ENCODE results near the gene SLC2A4RG. TPM values are rescaled to one million over a fixed set of nuclear protein-coding genes. Genes with fewer than 3 reads are reported as not detected.

The SLC2A4RG gene
- total and polyA plus RNA-seq, 2 of the 13 experiments (the other 11 are each of a cell fraction or from before 2014, with no cell fraction given), result 91.4 to 95.9 TPM

DNA sequence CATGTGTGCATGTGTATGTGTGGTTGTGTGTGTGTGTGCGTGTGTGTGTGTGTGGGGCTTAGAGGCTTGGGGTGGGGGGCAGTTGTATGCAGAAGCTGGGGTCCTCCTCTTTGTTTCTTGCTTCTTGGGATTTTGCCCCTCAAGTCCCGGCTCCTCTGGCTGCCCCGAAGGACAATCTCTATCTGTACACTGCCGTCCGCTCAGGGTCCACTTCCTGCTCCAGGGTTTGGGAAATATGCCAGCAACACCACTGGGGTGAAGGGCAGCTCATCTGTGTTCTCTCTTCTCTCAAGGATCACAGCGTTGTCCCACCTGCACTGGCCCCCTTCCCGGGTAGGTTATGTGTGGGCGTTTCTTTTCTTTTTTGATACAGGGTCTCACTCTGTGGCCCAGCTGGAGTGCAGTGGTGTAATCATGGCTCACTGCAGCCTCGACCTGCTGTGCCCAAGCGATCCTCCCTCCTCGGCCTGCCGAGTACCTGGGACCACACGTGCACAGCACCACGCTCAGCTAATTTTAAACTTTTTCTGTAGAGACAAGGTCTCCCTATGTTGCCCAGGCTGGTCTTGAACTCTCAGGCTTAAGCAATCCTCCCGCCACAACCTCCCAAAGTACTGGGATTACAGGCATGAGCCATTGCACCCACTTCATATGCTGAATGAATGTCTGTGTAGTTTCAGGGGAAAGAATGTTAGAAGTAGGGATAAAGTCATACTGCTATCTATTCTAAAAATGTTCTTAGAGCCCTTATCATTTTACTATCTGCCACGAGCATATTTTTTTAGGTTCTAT, 25.7 kb downstream of the SLC2A4RG start (continued):
- TF ChIP-seq ZNF460 (CRISPR knock-in tag; IDR thresholded peaks at IDR 0.05; ENCODE audit: borderline replicate concordance) (no peak), RARG (CRISPR knock-in tag; IDR thresholded peaks at IDR 0.05; ENCODE audit: low read depth) (no peak), KDM1A (CRISPR knock-in tag; IDR thresholded peaks at IDR 0.05) (no peak), ZNF557 (CRISPR knock-in tag; IDR thresholded peaks at IDR 0.05) (no peak), HOXA3 (CRISPR knock-in tag; IDR thresholded peaks at IDR 0.05) (peak; percentile 69; the same call in 1 of the 2 replicates), ZNF547 (CRISPR knock-in tag; IDR thresholded peaks at IDR 0.05) (no peak), ZNF124 (CRISPR knock-in tag; IDR thresholded peaks at IDR 0.05) (no peak), ZNF782 (CRISPR knock-in tag; IDR thresholded peaks at IDR 0.05; ENCODE audit: borderline replicate concordance) (no peak), ARHGAP35 (CRISPR knock-in tag; IDR thresholded peaks at IDR 0.05; ENCODE audit: borderline replicate concordance) (no peak), RAD21 (CRISPR knock-in tag; IDR thresholded peaks at IDR 0.05) (peak; percentile 34; the same call in 1 of the 2 replicates), ZFX (CRISPR knock-in tag; IDR thresholded peaks at IDR 0.05; ENCODE audit: low read depth) (peak; percentile 60), RBM22 (optimal IDR thresholded peaks at IDR 0.05; ENCODE audit: low read length) (no peak), ZKSCAN1 (IDR thresholded peaks at IDR 0.05; ENCODE audit: low read length) (no peak), ATM (IDR thresholded peaks at IDR 0.05; ENCODE audit: borderline replicate concordance) (no peak), HHEX (CRISPR knock-in tag; IDR thresholded peaks at IDR 0.05) (no peak), ZFAT (CRISPR knock-in tag; conservative IDR thresholded peaks at IDR 0.05) (no peak), TRIM24 (CRISPR knock-in tag; IDR thresholded peaks at IDR 0.05) (no peak), SRSF1 (optimal IDR thresholded peaks at IDR 0.05; ENCODE audit: low read depth, low read length) (no peak), BRD4 (CRISPR knock-in tag; IDR thresholded peaks at IDR 0.05) (peak; percentile 41; the same call in 1 of the 2 replicates), NR2F2 (IDR thresholded peaks at IDR 0.05; ENCODE audit: borderline replicate concordance, low read depth) (no peak), ZFP37 (CRISPR knock-in tag; IDR thresholded peaks at IDR 0.05; ENCODE audit: borderline replicate concordance) (0 out of 2 replicates have a peak, but pooled peaks have one; percentile 53), ONECUT2 (CRISPR knock-in tag; IDR thresholded peaks at IDR 0.05) (no peak)
- TF ChIP-seq, protein P1, sequence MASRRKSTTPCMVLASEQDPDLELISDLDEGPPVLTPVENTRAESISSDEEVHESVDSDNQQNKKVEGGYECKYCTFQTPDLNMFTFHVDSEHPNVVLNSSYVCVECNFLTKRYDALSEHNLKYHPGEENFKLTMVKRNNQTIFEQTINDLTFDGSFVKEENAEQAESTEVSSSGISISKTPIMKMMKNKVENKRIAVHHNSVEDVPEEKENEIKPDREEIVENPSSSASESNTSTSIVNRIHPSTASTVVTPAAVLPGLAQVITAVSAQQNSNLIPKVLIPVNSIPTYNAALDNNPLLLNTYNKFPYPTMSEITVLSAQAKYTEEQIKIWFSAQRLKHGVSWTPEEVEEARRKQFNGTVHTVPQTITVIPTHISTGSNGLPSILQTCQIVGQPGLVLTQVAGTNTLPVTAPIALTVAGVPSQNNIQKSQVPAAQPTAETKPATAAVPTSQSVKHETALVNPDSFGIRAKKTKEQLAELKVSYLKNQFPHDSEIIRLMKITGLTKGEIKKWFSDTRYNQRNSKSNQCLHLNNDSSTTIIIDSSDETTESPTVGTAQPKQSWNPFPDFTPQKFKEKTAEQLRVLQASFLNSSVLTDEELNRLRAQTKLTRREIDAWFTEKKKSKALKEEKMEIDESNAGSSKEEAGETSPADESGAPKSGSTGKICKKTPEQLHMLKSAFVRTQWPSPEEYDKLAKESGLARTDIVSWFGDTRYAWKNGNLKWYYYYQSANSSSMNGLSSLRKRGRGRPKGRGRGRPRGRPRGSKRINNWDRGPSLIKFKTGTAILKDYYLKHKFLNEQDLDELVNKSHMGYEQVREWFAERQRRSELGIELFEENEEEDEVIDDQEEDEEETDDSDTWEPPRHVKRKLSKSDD (CRISPR knock-in tag; IDR thresholded peaks at IDR 0.05; ENCODE audit: low read depth), result no peak
- TF ChIP-seq, protein P2, sequence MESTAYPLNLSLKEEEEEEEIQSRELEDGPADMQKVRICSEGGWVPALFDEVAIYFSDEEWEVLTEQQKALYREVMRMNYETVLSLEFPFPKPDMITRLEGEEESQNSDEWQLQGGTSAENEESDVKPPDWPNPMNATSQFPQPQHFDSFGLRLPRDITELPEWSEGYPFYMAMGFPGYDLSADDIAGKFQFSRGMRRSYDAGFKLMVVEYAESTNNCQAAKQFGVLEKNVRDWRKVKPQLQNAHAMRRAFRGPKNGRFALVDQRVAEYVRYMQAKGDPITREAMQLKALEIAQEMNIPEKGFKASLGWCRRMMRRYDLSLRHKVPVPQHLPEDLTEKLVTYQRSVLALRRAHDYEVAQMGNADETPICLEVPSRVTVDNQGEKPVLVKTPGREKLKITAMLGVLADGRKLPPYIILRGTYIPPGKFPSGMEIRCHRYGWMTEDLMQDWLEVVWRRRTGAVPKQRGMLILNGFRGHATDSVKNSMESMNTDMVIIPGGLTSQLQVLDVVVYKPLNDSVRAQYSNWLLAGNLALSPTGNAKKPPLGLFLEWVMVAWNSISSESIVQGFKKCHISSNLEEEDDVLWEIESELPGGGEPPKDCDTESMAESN (CRISPR knock-in tag; conservative IDR thresholded peaks at IDR 0.05), result no peak
- TF ChIP-seq, protein P3, sequence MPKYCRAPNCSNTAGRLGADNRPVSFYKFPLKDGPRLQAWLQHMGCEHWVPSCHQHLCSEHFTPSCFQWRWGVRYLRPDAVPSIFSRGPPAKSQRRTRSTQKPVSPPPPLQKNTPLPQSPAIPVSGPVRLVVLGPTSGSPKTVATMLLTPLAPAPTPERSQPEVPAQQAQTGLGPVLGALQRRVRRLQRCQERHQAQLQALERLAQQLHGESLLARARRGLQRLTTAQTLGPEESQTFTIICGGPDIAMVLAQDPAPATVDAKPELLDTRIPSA (CRISPR knock-in tag; IDR thresholded peaks at IDR 0.05; ENCODE audit: borderline replicate concordance), result no peak
- TF ChIP-seq, protein P4, sequence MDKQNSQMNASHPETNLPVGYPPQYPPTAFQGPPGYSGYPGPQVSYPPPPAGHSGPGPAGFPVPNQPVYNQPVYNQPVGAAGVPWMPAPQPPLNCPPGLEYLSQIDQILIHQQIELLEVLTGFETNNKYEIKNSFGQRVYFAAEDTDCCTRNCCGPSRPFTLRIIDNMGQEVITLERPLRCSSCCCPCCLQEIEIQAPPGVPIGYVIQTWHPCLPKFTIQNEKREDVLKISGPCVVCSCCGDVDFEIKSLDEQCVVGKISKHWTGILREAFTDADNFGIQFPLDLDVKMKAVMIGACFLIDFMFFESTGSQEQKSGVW (CRISPR knock-in tag; IDR thresholded peaks at IDR 0.05; ENCODE audit: borderline replicate concordance), result no peak

Measured in HepG2 (cell line).